Iris pigment epithelial cell (primary cell): Measurements from ENCODE around the gene THBS1.
A peak's percentile ranks its signal among the peaks of the same experiment; 100 is the strongest.

Experiments
- DNase-seq: peaks from one replicate; pipeline ENCODE4 v3.0.0-alpha.2; 2011; ENCODE audit warnings: low read depth

The THBS1 gene

GRCh38 chr15:39608185-39609139 is 27.6 kb downstream of the THBS1 start:
- no peak for DNase-seq

DNA sequence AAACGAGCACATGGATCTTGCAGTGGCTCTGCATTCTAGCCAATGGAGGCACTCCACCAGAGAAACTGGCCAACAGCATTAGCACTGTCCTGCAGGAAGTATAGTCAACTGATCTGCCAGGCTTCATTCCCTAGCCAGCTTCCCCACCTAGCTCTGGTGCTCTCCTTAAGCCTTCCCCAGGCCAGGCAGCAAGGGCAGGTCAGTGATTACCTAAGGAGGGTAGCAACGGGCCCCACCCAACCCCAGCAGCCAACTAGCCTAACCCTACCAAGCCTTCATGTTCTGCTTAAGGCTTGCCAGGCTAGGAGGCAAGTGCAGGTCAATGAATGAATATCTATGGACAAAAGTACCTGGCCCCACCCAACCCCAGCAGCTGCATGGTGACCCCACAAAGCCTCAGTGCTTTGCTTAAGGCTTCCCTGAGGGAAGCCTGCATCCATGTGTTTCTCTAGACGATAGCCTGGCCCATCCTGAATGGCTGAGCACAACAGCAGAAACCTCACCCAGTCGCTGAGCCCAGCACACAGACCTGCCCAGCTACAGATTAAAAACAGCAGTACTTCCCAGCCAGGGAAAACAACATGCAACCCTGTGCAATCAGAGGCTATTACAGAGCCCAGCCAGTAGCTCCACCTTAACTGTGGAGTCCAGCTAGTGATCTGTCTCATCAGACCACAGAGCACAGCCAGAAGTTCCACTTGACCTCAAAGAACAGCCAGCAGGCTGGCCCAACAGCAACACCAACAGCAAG is 28.5 kb downstream of the THBS1 start:
- DNase-seq = no peak

DNA sequence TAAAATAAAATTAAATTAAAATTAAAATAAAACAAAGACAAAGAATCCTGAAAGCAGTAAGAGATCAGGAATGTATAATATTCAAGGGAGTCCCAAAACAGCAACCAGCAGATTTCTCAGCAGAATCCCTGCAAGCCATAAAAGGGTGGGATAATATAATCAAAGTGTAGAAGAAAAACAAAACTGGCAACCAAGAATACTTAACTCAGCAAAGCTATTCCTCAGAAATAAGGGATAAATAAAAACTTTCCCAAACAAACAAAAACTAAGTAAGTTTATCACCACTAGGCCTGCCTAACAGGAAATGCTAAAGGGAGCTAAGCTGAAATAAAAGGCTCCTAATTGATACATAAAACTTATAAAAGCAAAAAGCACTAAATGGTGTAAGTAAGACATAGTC is 29.8 kb downstream of the THBS1 start:
- no peak for DNase-seq

GRCh38 chr15:39613271-39613670 is 32.4 kb downstream of the THBS1 start:
- DNase-seq = no peak

DNA sequence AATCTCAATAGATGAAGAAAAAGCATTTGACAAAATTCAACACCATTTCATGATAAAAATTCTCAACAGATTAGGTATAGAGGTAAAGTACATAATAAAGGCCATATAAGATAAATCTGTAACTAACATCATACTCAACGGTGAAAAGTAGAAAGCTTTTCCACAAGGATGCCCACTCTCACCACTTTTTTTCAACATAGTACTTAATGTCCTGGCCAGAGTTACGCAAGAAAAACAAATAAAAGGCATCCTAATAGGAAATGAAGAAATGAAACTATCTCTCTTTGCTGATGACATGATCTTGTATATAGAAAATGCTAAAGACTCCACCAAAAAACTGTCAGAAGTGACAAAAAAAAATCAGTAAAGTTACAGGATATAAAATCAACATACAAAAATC is 33.0 kb downstream of the THBS1 start:
- DNase-seq = no peak

DNA sequence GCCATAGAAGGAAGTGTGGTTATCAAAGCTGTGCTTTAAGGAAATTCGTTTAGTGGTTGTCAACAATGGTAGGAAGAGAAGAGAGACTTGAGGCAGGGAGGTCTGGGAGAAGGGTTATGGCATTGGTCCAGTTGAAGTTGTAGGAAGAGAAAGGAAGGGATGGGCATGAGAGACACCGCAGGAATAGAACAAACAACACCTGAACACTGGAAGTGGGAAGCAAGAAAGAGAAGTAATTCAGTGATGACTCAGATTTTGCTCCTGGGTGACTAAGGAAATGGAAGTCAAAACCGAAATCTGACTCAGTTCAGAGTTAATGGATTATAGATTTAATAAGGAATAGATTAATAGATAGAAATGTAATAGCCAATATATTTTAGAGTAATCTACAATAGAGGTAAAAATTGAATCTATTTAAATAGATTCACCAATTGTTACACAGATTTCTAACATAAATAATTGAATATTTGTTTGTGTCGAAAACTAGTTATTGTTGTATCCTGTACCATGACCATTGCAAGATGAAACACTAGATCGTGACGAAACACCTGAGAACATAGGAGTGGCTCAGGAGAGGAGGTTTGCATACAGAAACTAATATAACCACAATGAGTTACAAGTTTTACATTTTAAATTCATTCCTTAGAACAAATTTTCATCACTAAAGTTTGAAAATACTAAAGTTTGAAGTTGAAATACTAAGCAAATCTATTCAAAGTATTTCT is 36.0 kb downstream of the THBS1 start:
- no peak for DNase-seq

DNA sequence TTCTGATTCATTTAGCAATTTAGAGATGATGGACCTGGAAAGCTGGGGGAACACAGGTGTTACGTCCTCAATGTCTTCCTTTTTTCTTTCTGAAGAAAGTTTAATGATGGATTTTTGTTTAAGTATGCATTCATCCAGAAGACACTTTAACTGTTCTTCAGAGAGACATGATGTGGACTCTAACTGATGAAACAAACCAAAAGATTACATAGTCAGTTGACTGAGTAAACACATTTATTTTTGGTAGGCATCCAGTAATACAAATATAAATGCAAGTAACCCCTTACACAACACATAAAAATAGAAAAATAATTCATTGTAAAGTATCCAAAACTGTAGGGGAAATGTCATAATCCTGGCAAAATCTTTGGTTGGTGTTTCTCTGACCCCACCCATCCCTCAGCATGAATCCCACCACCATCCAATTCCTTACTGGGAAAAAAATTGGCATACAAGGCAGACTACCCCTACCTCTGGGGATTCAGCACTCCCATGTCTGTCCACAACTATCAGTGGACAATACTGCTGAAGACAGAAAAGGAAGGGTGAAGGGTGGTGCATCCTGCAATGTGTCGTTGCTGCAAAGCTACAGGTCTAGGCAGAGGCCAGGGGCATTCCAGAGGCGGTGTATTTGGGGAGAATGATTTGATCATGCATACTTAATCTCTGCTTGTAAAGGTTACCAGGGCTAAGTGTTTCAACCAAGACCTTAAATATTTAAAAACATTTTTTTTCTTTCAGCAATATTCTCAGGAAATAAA is 37.4 kb downstream of the THBS1 start:
- DNase-seq = no peak

DNA sequence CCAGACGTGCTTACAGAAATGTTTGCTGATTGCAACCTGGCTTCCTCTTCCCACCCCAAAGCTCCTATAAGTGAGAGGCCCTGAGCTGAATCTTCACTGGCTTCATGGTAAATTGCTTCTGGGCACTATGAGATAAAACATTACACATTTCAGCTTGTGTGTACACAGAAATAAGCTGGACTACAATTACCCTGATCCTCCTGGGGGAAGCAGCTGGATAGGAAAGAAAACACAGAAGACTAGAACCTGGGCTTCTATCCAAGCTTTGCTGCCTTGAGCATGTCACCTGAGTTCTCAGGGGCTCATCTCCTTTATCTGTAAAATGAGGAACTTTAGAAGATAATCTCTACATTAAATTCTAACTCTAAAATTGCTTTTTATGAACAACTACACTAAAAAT is 40.3 kb downstream of the THBS1 start:
- peak; percentile 64 for DNase-seq

- DNase-seq = no peak
Measured at GRCh38 chr15:39621976-39622375, 41.1 kb downstream of the THBS1 start.

GRCh38 chr15:39622660-39623516 is 42.0 kb downstream of the THBS1 start:
- no peak for DNase-seq

- DNase-seq = no peak
Measured at GRCh38 chr15:39623529-39623931, 42.7 kb downstream of the THBS1 start.

- DNase-seq = peak; percentile 98
Measured at GRCh38 chr15:39624806-39625205, 43.9 kb downstream of the THBS1 start.

- DNase-seq = no peak
Measured at GRCh38 chr15:39625451-39625850, 44.6 kb downstream of the THBS1 start.

- DNase-seq = peak; percentile 81
Measured at GRCh38 chr15:39625856-39626255, 45.0 kb downstream of the THBS1 start.

DNA sequence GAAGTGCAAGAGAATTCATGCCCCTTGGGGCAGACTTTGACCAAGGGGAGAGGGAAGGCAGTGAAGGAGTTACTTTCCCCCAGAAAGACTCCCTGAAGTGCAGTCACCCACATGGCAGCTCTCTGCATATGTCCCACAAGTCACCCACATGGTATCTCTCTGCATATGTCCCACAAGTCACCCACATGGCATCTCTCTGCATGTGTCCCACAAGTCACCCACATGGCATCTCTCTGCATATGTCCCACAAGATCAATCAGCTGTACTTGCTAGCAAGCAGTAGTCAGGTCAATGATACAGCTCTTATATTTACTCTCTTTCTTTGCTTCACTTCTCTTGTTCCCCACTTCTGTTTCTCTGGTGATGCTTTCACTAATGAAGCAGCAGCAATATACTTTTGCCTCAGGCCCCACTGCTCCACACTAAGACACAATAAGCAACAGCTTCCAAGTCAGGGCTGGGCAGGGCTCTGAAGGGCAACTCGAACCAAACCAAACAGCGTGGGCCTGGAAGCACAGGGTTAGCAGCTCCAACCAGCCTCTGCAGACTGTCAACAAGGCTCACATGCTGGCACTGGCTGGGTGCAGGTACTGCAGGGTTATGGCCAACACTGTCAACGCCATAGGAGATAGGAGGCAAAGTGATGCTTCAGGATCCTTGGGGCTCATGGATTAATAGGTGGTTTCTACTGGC is 46.7 kb downstream of the THBS1 start:
- DNase-seq = no peak

GRCh38 chr15:39628144-39628508 is 47.2 kb downstream of the THBS1 start:
- DNase-seq = peak; percentile 40

GRCh38 chr15:39628546-39629257 is 47.8 kb downstream of the THBS1 start:
- DNase-seq = no peak

DNA sequence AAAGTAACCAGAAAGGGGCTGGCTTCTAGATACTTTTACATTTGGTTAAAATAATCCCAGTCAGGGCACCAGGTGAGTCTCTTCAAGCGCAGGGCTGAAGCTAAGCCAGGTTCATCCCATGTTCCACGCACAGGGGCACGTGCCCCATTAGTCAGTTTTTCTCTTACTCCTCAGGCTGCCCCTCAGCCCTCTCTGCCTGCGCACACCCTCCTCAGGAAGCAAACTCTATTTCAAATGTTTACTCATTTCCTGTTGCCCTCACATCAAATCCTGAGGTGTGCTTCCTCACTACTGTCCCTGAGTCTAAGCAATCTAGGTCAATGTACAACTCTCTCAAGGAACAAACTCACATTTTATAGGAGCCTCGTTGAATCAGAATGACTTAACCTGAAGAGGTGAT is 48.5 kb downstream of the THBS1 start:
- DNase-seq = peak; percentile 81

GRCh38 chr15:39629906-39630305 is 49.0 kb downstream of the THBS1 start:
- peak; percentile 62 for DNase-seq

GRCh38 chr15:39631357-39631756 is 50.5 kb downstream of the THBS1 start:
- DNase-seq = peak; percentile 81
